ENCODE measurements around the gene TP53I13. TPM values are rescaled to one million over a fixed set of nuclear protein-coding genes. Genes with fewer than 3 reads are reported as not detected.

Gene TP53I13
- total and polyA plus RNA-seq, 10 donors: 39.5 to 209 (median 72.0) TPM

DNA sequence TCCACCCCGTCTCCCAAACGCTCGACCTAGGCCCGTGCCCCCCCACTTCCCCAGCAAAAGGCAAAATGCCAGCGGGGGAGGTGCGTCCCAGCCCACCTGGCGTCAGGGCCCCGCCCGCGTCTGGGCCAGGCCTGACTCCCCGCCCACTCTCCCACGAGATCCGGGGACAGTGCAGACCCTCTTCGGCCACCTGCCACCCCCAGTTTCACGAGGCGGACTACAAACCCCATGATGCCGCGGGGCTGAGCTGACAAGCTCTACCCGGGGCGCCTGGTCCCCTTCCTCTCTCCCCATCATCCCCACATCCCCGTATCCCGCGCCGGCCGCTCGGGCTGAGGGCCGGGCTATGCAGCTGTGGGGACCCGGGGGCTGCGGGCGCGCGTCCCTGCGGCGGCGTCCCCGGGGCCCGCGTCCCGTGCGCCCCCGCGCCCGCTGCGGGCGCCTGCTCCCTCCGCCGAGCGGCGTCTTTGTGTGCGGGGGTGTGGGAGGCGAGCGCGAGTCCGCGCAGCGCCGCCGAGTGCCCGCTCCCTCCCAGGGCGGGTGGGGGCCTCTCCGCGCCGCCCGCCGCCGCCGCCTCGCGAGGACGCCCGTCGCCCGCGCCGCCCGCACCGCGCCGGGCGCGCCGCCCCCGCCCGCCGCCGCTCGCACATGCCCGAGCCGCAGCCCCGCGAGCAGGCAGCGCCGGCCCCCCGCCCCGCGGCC is 24.5 kb downstream of the TP53I13 start, which contains the start of gene ANKRD13B:
Gene ANKRD13B (plus strand): TSS at position 283 of the 702 bp plus-strand sequence. CDS start 490 bp downstream, outside the sequence.
- Histone ChIP-seq H3K27ac (peak within 1 kb of the TSS in 4 of 8 donors; percentile 15 to 88 (median 55)), H3K4me1 (peaks cover 41 to 60% (median 54%) of the 10 kb centered on the region in 6 donors), H3K4me3 (peak within 1 kb of the TSS; percentile 45 to 95 (median 64)), H3K9me3 (no peaks in the 10 kb centered on the region), H3K36me3 (no peaks in the 10 kb centered on the region), H3K27me3 (replicated peaks in 1 of 7) (peaks cover 0 to 36% (median 5%) of the 10 kb centered on the region in 7 donors)
- 0 to 3% (median 1%) methylated on average over 18 to 96 of the region's 96 CpGs for WGBS, 5 donors
- intact Hi-C loops (cut with DNase I; ENCODE audit: low total_unique reads): no loop called here
- no peak for TF ChIP-seq POLR2A (IDR thresholded peaks at IDR 0.05)
- TF ChIP-seq POLR2AphosphoS5 (IDR thresholded peaks at IDR 0.05): peak in 1 of 3 donors; percentile 38
- no peak for TF ChIP-seq CTCF (IDR thresholded peaks at IDR 0.05 in 8 of 11, conservative IDR thresholded peaks at IDR 0.05 in 3 of 11)
- peak; percentile 90 for DNase-seq

DNA sequence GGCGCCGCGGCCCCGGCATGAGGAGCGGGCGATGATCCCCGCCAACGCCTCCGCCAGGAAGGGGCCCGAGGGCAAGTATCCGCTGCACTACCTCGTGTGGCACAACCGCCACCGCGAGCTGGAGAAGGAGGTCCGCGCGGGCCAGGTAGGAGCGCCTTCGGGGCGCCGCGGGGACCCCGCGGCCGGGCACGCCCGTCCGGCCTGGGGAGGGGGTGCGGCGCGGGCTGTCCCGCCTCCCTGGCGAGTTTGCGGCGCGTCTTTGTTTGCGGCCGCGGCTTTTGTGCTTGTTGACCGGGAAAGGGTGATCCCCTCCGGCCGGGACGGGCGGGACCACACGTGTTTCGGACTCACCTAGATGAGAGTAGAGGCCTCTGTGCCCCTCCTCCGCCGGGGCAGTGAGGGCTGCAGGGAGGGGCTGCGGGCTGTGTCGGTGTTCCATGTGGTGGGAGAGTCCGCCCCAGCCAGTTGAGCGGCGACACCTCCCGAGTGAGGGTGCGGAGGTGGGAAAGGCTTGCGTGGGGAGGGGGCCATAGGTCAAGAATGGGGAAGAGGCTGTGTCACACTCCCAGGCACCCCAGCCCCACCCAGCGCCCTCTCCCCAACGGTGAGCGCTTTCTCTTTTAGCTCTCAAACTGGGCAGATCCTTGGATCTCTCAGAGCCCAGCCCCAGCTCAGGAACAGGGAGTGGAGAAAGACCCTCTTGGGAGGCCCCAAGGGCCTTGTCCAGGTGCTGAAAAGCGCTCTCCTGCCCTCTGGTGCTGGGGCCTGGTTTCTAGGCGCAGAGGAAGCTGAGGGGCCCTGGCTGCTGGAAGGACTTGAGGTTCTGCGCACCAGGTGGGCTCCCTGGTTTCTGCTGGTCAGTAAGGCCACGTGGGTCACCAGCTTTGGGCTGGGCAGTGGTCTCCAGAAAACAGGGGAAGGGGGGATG is 25.4 kb downstream of the TP53I13 start:
- H3K27me3 ChIP-seq (replicated peaks in 1 of 7): peaks cover 0 to 36% (median 5%) of the 10 kb centered on the region in 7 donors
- H3K36me3 ChIP-seq: no peaks in the 10 kb centered on the region
- H3K4me1 ChIP-seq: peaks cover 36 to 51% (median 45%) of the 10 kb centered on the region in 6 donors
- TF ChIP-seq POLR2AphosphoS5 (IDR thresholded peaks at IDR 0.05) (no peak), CTCF (IDR thresholded peaks at IDR 0.05 in 8 of 11, conservative IDR thresholded peaks at IDR 0.05 in 3 of 11) (peak in 3 of 11 experiments; percentile 15 to 28 (median 22))
- 4 to 7% (median 6%) methylated on average over 19 to 64 of the region's 64 CpGs for WGBS, 5 donors
- H3K9me3 ChIP-seq: no peaks in the 10 kb centered on the region
- no peak overlapping the region for H3K27ac ChIP-seq
- intact Hi-C loops (cut with DNase I; ENCODE audit: low total_unique reads): no loop called here
- H3K4me3 ChIP-seq: peak overlapping the region; percentile 38 to 95 (median 56)
- DNase-seq: peak; percentile 86

- H3K4me1 ChIP-seq: peaks cover 36 to 50% (median 45%) of the 10 kb centered on the region in 6 donors
- H3K36me3 ChIP-seq: no peaks in the 10 kb centered on the region
- intact Hi-C loops (cut with DNase I; ENCODE audit: low total_unique reads): no loop called here
- TF ChIP-seq POLR2AphosphoS5 (IDR thresholded peaks at IDR 0.05) (no peak), POLR2A (IDR thresholded peaks at IDR 0.05) (no peak), CTCF (IDR thresholded peaks at IDR 0.05 in 8 of 11, conservative IDR thresholded peaks at IDR 0.05 in 3 of 11) (no peak)
- 80 to 92% (median 85%) methylated on average over 8 to 11 of the region's 11 CpGs for WGBS, 5 donors
- H3K27me3 ChIP-seq (replicated peaks in 1 of 7): peaks cover 0 to 36% (median 5%) of the 10 kb centered on the region in 7 donors
- peak overlapping the region in 1 of 8 donors; percentile 95 for H3K4me3 ChIP-seq
- DNase-seq: no peak
- no peaks in the 10 kb centered on the region for H3K9me3 ChIP-seq
- no peak overlapping the region for H3K27ac ChIP-seq
These were observed 26.1 kb downstream of the TP53I13 start for GRCh38 chr17:29594519-29595090.

Measured in spleen (tissue), 11 donors.